Fibroblast of lung (primary cell): ENCODE results near the gene ACAN. TPM values are rescaled to one million over a fixed set of nuclear protein-coding genes. Genes with fewer than 3 reads are reported as not detected.

Source experiments
- DNase-seq, 2 donors: peaks; one replicate each; pipeline versions ENCODE4 v3.0.0 to v3.0.0-alpha.2; 2010; ENCODE audit warnings: low read depth in 2 of 2
- H2AFZ ChIP-seq: 2 replicates; pipeline ENCODE4 v1.5.1; 2012; ENCODE audit warnings: low read length, control low read depth, inconsistent platforms
- H3K27ac ChIP-seq: 2 replicates; pipeline ENCODE4 v1.5.1; 2011; ENCODE audit warnings: low read length, control low read depth; ENCODE audit not compliant: insufficient read depth
- H3K27me3 ChIP-seq: 2 replicates; pipeline ENCODE4 v1.5.1; 2011; ENCODE audit warnings: mild to moderate bottlenecking, low read length; ENCODE audit not compliant: control insufficient read depth, insufficient read depth
- H3K36me3 ChIP-seq: 2 replicates; pipeline ENCODE4 v1.5.1; 2011; ENCODE audit warnings: low read length; ENCODE audit not compliant: control insufficient read depth, insufficient read depth
- H3K4me1 ChIP-seq: 2 replicates; pipeline ENCODE4 v1.5.1; 2011; ENCODE audit warnings: low read length; ENCODE audit not compliant: control insufficient read depth, insufficient read depth; ENCODE audit errors: extremely low read depth
- H3K4me2 ChIP-seq: 2 replicates; pipeline ENCODE4 v1.5.1; 2011; ENCODE audit warnings: low read length, control low read depth; ENCODE audit not compliant: insufficient read depth; ENCODE audit errors: extremely low read depth
- H3K4me3 ChIP-seq, 4 experiments: fragments of 200-600 bp in 1 of 4; sonication (generic) in 1 of 4; replicated peaks in 1 of 4; 2 replicates each; pipeline ENCODE4 v1.5.1; 2011 to 2016; ENCODE audit warnings: low read length in 4 of 4, low read depth in 3 of 4, mild to moderate bottlenecking in 3 of 4, control low read depth in 2 of 4, inconsistent platforms in 1 of 4, mixed read lengths in 1 of 4; ENCODE audit not compliant: insufficient read depth in 1 of 4; ENCODE audit errors: control extremely low read depth in 1 of 4
- H3K79me2 ChIP-seq: 2 replicates; pipeline ENCODE4 v1.5.1; 2012; ENCODE audit warnings: mild to moderate bottlenecking, low read length, inconsistent platforms; ENCODE audit not compliant: control insufficient read depth, insufficient read depth
- H3K9ac ChIP-seq: 2 replicates; pipeline ENCODE4 v1.5.1; 2011; ENCODE audit warnings: mild to moderate bottlenecking, low read length, control low read depth; ENCODE audit not compliant: insufficient read depth
- H3K9me3 ChIP-seq: 2 replicates; pipeline ENCODE4 v1.5.1; 2012; ENCODE audit warnings: low read depth, low read length; ENCODE audit not compliant: control insufficient read depth, insufficient read depth
- H4K20me1 ChIP-seq: 2 replicates; pipeline ENCODE4 v1.5.1; 2011; ENCODE audit warnings: low read length; ENCODE audit not compliant: control insufficient read depth, insufficient read depth; ENCODE audit errors: extremely low read depth
- EZH2 ChIP-seq: IDR thresholded peaks from 2 replicates; pipeline ENCODE4 v1.5.1; 2012; ENCODE audit warnings: low read length, control low read depth, mild to moderate bottlenecking; ENCODE audit errors: missing control alignments
- polyA plus RNA-seq, 2 donors: library from polyadenylated mRNA; depleted of rRNA in 1 of 2; stranded (reverse) in 1 of 2; unstranded in 1 of 2; fragments of >200 nt; gene quantifications; 2 replicates each; pipeline ENCODE4 v1.2.1, GENCODE V29; 2011 to 2012; ENCODE audit warnings: missing spikeins in 1 of 2
- total RNA-seq: library from RNA; depleted of rRNA; stranded (reverse); fragments of >200 nt; gene quantifications from 2 replicates; pipeline ENCODE4 v1.2.1, GENCODE V29; 2014
- TF ChIP-seq, protein P1 (sequence below), 2 donors: IDR thresholded peaks in 1 of 2; conservative IDR thresholded peaks in 1 of 2; 1 replicate in 1 of 2; 2 replicates in 1 of 2; pipeline ENCODE4 v1.5.1; 2011 to 2012; ENCODE audit warnings: low read length in 2 of 2, control low read depth in 1 of 2, inconsistent platforms in 1 of 2, low read depth in 1 of 2, mild to moderate bottlenecking in 1 of 2

ACAN gene
- total and polyA plus RNA-seq, 2 donors (not counting 1 experiment from before 2014, with no cell fraction given), result under 0.01 to 3.0 TPM

DNA sequence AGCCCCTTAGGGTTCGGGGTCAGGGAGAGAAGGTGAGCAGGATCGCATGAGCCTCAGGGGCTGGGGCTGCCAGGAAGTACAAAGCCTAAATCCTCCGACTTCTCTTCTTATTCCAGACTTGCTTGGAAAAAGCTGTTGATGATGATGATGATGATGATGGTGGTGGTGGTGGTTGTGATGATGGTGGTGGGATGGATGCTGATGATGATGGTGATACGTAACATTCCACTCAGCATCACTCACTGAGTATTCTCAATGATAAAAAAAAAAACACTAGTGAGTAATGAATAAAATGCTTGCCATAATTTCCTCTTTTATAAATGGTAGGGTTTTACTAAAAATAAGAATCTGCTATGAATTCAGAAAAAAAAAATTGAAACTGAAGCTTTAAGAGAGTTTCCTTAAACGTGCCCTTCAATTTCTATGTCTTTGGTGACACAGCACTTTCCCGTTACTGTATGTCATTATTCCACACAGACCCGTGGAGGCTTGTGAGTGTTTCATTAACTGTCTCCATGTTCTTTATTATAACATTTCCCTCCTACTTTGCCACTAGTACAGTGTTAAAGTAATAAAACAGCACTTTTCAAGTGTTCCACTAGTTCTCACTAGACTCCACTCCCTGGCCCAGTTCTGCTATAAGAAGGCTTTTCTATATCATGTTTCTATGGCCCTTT lies 5.4 kb upstream of the ACAN start:
- Histone ChIP-seq H3K27me3 (peaks cover 19% of the 10 kb centered on the region), H3K4me1 (no peaks in the 10 kb centered on the region), H3K4me3 (no peak overlapping the region), H3K4me2 (no peak overlapping the region), H2AFZ (no peak overlapping the region), H3K36me3 (no peaks in the 10 kb centered on the region), H3K27ac (no peak overlapping the region), H3K9me3 (no peaks in the 10 kb centered on the region), H3K79me2 (no peaks in the 10 kb centered on the region), H3K9ac (no peak overlapping the region), H4K20me1 (no peaks in the 10 kb centered on the region)
- TF ChIP-seq, protein P1, sequence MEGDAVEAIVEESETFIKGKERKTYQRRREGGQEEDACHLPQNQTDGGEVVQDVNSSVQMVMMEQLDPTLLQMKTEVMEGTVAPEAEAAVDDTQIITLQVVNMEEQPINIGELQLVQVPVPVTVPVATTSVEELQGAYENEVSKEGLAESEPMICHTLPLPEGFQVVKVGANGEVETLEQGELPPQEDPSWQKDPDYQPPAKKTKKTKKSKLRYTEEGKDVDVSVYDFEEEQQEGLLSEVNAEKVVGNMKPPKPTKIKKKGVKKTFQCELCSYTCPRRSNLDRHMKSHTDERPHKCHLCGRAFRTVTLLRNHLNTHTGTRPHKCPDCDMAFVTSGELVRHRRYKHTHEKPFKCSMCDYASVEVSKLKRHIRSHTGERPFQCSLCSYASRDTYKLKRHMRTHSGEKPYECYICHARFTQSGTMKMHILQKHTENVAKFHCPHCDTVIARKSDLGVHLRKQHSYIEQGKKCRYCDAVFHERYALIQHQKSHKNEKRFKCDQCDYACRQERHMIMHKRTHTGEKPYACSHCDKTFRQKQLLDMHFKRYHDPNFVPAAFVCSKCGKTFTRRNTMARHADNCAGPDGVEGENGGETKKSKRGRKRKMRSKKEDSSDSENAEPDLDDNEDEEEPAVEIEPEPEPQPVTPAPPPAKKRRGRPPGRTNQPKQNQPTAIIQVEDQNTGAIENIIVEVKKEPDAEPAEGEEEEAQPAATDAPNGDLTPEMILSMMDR (conservative IDR thresholded peaks at IDR 0.05 in 1 of 2, IDR thresholded peaks at IDR 0.05 in 1 of 2; ENCODE audit: low read depth in 1 of 2, low read length in 2 of 2), result no peak
- no peak for TF ChIP-seq EZH2
- no peak for DNase-seq

GRCh38 chr15:88799341-88799740 lies 3.9 kb upstream of the ACAN start:
- H3K9ac ChIP-seq, result no peak overlapping the region
- H3K27ac ChIP-seq, result no peak overlapping the region
- no peaks in the 10 kb centered on the region for H4K20me1 ChIP-seq
- no peak overlapping the region for H2AFZ ChIP-seq
- H3K36me3 ChIP-seq, result no peaks in the 10 kb centered on the region
- H3K27me3 ChIP-seq, result peaks cover 25% of the 10 kb centered on the region
- no peaks in the 10 kb centered on the region for H3K9me3 ChIP-seq
- no peak for DNase-seq
- no peak overlapping the region for H3K4me3 ChIP-seq
- no peaks in the 10 kb centered on the region for H3K4me1 ChIP-seq
- H3K4me2 ChIP-seq, result no peak overlapping the region
- no peaks in the 10 kb centered on the region for H3K79me2 ChIP-seq
- no peak for TF ChIP-seq EZH2
- TF ChIP-seq, protein P1 (conservative IDR thresholded peaks at IDR 0.05 in 1 of 2, IDR thresholded peaks at IDR 0.05 in 1 of 2; ENCODE audit: low read depth in 1 of 2, low read length in 2 of 2), result no peak

- peaks cover 32% of the 10 kb centered on the region for H3K27me3 ChIP-seq
- no peaks in the 10 kb centered on the region for H3K4me1 ChIP-seq
- TF ChIP-seq EZH2, result no peak
- TF ChIP-seq, protein P1 (conservative IDR thresholded peaks at IDR 0.05 in 1 of 2, IDR thresholded peaks at IDR 0.05 in 1 of 2; ENCODE audit: low read depth in 1 of 2, low read length in 2 of 2), result no peak
- no peak overlapping the region for H3K9ac ChIP-seq
- H3K27ac ChIP-seq, result no peak overlapping the region
- no peaks in the 10 kb centered on the region for H3K79me2 ChIP-seq
- no peaks in the 10 kb centered on the region for H3K9me3 ChIP-seq
- H3K36me3 ChIP-seq, result no peaks in the 10 kb centered on the region
- H2AFZ ChIP-seq, result no peak overlapping the region
- H4K20me1 ChIP-seq, result no peaks in the 10 kb centered on the region
- DNase-seq, result peak in 1 of 2 donors; percentile 22
- H3K4me3 ChIP-seq, result no peak overlapping the region
- H3K4me2 ChIP-seq, result no peak overlapping the region
These were observed 3.2 kb upstream of the ACAN start for GRCh38 chr15:88800026-88800425.
